Nephron progenitor cell (in vitro differentiated cells): ENCODE results near the gene ATP8A1.

Experiments used
- DNase-seq: peaks from one replicate; pipeline ENCODE4 v3.0.0; 2021
- H3K27ac Mint-ChIP-seq: 2 replicates; pipeline ENCODE4 v1.8.0; 2021; ENCODE audit warnings: mild to moderate bottlenecking, moderate library complexity, mixed read lengths
- H3K27me3 Mint-ChIP-seq: 2 replicates; pipeline ENCODE4 v1.8.0; 2021; ENCODE audit warnings: mild to moderate bottlenecking, low read depth, mixed read lengths; ENCODE audit not compliant: poor library complexity
- H3K36me3 Mint-ChIP-seq: 2 replicates; pipeline ENCODE4 v1.8.0; 2021; ENCODE audit warnings: low read depth, mixed read lengths
- H3K4me1 Mint-ChIP-seq: 2 replicates; pipeline ENCODE4 v1.8.0; 2021; ENCODE audit warnings: mixed read lengths
- H3K4me3 Mint-ChIP-seq: 2 replicates; pipeline ENCODE4 v1.8.0; 2021; ENCODE audit warnings: mild to moderate bottlenecking, moderate library complexity, mixed read lengths
- H3K9me3 Mint-ChIP-seq: 2 replicates; pipeline ENCODE4 v1.8.0; 2021; ENCODE audit warnings: mild to moderate bottlenecking, moderate library complexity, mixed read lengths
- CTCF ChIP-seq: fragments of 200-600 bp; sonication (generic); IDR thresholded peaks from 2 replicates; pipeline ENCODE4 v1.5.0; 2021; ENCODE audit warnings: antibody characterized with exemption

Gene ATP8A1

GRCh38 chr4:42607011-42607726 is 49.7 kb downstream of the ATP8A1 start:
- Mint-ChIP-seq H3K4me3 (no peak overlapping the region), H3K27ac (no peak overlapping the region), H3K36me3 (no peaks in the 10 kb centered on the region), H3K9me3 (peaks cover 5% of the 10 kb centered on the region), H3K27me3 (peaks cover 12% of the 10 kb centered on the region), H3K4me1 (peaks cover 13% of the 10 kb centered on the region)
- DNase-seq: no peak
- TF ChIP-seq CTCF: no peak

DNA sequence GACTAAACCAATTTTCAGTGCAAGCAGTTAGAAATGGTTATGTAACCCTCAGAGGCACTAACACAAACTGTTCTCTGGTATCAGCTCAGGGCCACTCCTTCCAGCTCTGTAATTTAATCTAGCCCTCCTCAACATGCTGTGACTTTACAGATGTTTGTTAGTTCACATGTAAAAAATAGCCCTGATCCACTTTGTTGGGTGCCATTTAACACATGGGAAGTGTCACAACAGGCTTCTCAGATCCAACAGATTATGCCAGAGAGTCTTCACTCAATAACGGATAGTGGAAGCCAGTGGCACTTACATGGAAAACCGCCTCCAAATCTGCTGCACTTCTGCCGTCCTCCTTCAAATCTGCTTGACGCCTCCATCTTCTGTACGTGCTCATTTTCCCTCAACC is 51.6 kb downstream of the ATP8A1 start:
- no peak for DNase-seq
- Mint-ChIP-seq H3K36me3 (no peaks in the 10 kb centered on the region), H3K27me3 (peaks cover 8% of the 10 kb centered on the region), H3K9me3 (no peaks in the 10 kb centered on the region), H3K4me3 (no peak overlapping the region), H3K27ac (peak overlapping the region; percentile 0), H3K4me1 (peaks cover 13% of the 10 kb centered on the region)
- no peak for TF ChIP-seq CTCF

DNA sequence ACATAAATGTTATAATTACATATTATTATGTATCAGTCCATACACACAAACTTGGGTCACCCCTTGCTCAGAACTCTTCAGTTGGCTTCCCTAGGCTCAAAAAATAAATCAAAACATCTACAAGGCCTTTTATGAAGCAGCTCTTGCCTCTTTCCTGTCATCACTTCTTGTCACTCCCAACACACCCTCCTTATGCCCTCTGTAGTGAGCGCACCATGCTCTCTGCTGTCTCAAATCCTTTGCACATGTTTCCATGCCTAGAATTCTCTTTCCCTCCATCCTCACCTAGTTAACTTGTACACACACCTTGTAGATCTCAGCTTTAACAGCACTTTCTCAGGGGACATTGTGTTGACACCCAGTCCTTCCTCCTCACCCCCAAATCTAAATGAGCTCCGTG is 53.0 kb downstream of the ATP8A1 start:
- peaks cover 13% of the 10 kb centered on the region for H3K4me1 Mint-ChIP-seq
- no peaks in the 10 kb centered on the region for H3K9me3 Mint-ChIP-seq
- DNase-seq: no peak
- no peak overlapping the region for H3K4me3 Mint-ChIP-seq
- no peaks in the 10 kb centered on the region for H3K36me3 Mint-ChIP-seq
- no peak for TF ChIP-seq CTCF
- H3K27me3 Mint-ChIP-seq: peaks cover 3% of the 10 kb centered on the region
- no peak overlapping the region for H3K27ac Mint-ChIP-seq

DNA sequence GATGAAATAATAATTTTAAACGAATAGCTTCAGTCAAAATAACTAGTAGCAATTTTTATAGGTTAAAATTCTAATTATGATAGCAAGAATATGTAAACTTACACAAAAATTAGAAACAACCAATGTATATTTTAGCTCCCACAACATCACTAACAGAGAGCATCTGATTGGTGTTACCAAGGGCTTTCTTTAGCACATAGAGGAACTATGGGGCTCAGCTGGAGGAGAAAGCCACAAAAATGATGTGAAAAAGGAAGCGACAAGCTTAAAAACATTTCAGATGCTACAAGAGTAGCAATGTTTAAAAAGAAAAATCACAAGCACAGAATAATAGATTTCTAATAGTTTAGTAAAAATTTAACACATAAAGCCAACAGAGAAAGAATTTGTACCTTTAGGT is 56.3 kb downstream of the ATP8A1 start:
- Mint-ChIP-seq H3K4me1 (peaks cover 11% of the 10 kb centered on the region), H3K27ac (no peak overlapping the region), H3K27me3 (no peaks in the 10 kb centered on the region), H3K36me3 (no peaks in the 10 kb centered on the region), H3K4me3 (no peak overlapping the region), H3K9me3 (no peaks in the 10 kb centered on the region)
- no peak for DNase-seq
- TF ChIP-seq CTCF: no peak

DNA sequence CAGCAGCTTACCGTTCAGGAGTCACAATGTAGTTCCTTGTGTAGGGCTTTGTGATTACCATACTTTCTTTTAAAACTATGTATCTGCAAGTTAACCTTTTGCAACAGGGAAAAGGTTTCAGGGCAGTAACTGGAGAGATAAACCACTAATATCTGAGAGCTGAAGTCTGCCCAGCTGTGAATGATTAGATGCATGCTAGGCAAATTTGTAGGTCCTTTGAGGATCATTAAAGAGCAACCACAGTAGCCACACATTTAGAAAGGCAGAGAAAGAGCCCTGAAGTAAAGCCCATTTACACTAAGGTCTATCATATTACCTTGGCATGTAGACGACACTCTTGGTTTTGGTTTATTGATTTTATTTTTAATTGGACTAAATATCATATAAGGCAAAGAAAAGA is 60.0 kb downstream of the ATP8A1 start:
- H3K27ac Mint-ChIP-seq: no peak overlapping the region
- no peaks in the 10 kb centered on the region for H3K36me3 Mint-ChIP-seq
- H3K9me3 Mint-ChIP-seq: no peaks in the 10 kb centered on the region
- no peaks in the 10 kb centered on the region for H3K27me3 Mint-ChIP-seq
- no peak for DNase-seq
- TF ChIP-seq CTCF: no peak
- no peaks in the 10 kb centered on the region for H3K4me1 Mint-ChIP-seq
- H3K4me3 Mint-ChIP-seq: no peak overlapping the region

- no peak for DNase-seq
- no peak overlapping the region for H3K27ac Mint-ChIP-seq
- H3K36me3 Mint-ChIP-seq: no peaks in the 10 kb centered on the region
- no peaks in the 10 kb centered on the region for H3K9me3 Mint-ChIP-seq
- H3K4me1 Mint-ChIP-seq: no peaks in the 10 kb centered on the region
- no peaks in the 10 kb centered on the region for H3K27me3 Mint-ChIP-seq
- TF ChIP-seq CTCF: no peak
- no peak overlapping the region for H3K4me3 Mint-ChIP-seq
Measured at GRCh38 chr4:42594888-42595287, 62.0 kb downstream of the ATP8A1 start.
